PC-3 (cell line): ENCODE results near the gene HOXB13. TPM values are rescaled to one million over a fixed set of nuclear protein-coding genes. Genes with fewer than 3 reads are reported as not detected.

Experiments used
- ATAC-seq: fragments of 200-7000 bp; cut with Tn5 transposase; 2 replicates; pipeline ENCODE4 v1.9.1; 2020; ENCODE audit warnings: mild to moderate bottlenecking, moderate library complexity
- BruUV-seq: library from RNA; stranded (reverse); fragments of 400-500 nt; replicated peaks from 2 replicates; lab custom pipeline; 2021; lab: Mats Ljungman, UMichigan
- CTCF ChIA-PET: fragments of 300-600 bp; sonication (Branson Sonifier 250); formaldehyde crosslinking; loops from one replicate; lab custom pipeline; 2022; ENCODE audit warnings: antibody characterized with exemption; lab: Charles Lee
- POLR2A ChIA-PET: fragments of 300-600 bp; sonication (Branson Sonifier 250); formaldehyde crosslinking; loops from one replicate; lab custom pipeline; 2022; ENCODE audit warnings: antibody characterized with exemption; ENCODE audit not compliant: unreplicated experiment; lab: Charles Lee
- DNase-seq: peaks from one replicate; pipeline ENCODE4 v3.0.0-alpha.2; 2015
- H2AFZ ChIP-seq: fragments of 300-600 bp; sonication (generic); 2 replicates; pipeline ENCODE4 v1.6.0; 2016; ENCODE audit warnings: antibody characterized with exemption, low read length
- H3F3A ChIP-seq: fragments of 300-600 bp; sonication (generic); one replicate; pipeline ENCODE4 v1.6.0; 2017; ENCODE audit warnings: antibody characterized with exemption, low read length, control low read depth, mild to moderate bottlenecking; ENCODE audit not compliant: unreplicated experiment
- H3K27ac ChIP-seq: fragments of 300-600 bp; sonication (generic); 2 replicates; pipeline ENCODE4 v1.5.1; 2016; ENCODE audit warnings: mild to moderate bottlenecking, low read length
- H3K27me3 ChIP-seq: fragments of 300-600 bp; sonication (generic); 2 replicates; pipeline ENCODE4 v1.6.1; 2016; ENCODE audit warnings: low read length, mixed read lengths
- H3K36me3 ChIP-seq: fragments of 300-600 bp; sonication (generic); 2 replicates; pipeline ENCODE4 v1.6.1; 2016; ENCODE audit warnings: low read depth, mixed run types, low read length, mixed read lengths
- H3K4me1 ChIP-seq: fragments of 300-600 bp; sonication (generic); 2 replicates; pipeline ENCODE4 v1.5.1; 2016; ENCODE audit warnings: low read length; ENCODE audit not compliant: insufficient read depth
- H3K4me2 ChIP-seq: fragments of 300-600 bp; sonication (generic); 2 replicates; pipeline ENCODE4 v1.6.0; 2016; ENCODE audit warnings: low read length
- H3K4me3 ChIP-seq: fragments of 300-600 bp; sonication (generic); 2 replicates; pipeline ENCODE4 v1.5.1; 2016; ENCODE audit warnings: mild to moderate bottlenecking, low read length, mixed read lengths
- H3K79me2 ChIP-seq: fragments of 300-600 bp; sonication (generic); 2 replicates; pipeline ENCODE4 v1.6.1; 2017; ENCODE audit warnings: low read length, mixed read lengths
- H3K9ac ChIP-seq: fragments of 300-600 bp; sonication (generic); 2 replicates; pipeline ENCODE4 v1.6.0; 2016; ENCODE audit warnings: mild to moderate bottlenecking, low read length
- H3K9me2 ChIP-seq: fragments of 300-600 bp; sonication (generic); replicated peaks from 2 replicates; pipeline ENCODE4 v1.6.1; 2016; ENCODE audit warnings: mixed run types, low read length, mixed read lengths
- H3K9me3 ChIP-seq: fragments of 300-600 bp; sonication (generic); 2 replicates; pipeline ENCODE4 v1.6.1; 2016; ENCODE audit warnings: low read length, mixed read lengths
- H4K20me1 ChIP-seq: fragments of 300-600 bp; sonication (generic); 2 replicates; pipeline ENCODE4 v1.6.1; 2016; ENCODE audit warnings: low read length, mixed read lengths
- CTCF ChIP-seq: fragments of 300-600 bp; sonication (generic); conservative IDR thresholded peaks from 2 replicates; pipeline ENCODE4 v1.5.1; 2017; ENCODE audit warnings: antibody characterized with exemption, low read depth, mild to moderate bottlenecking, low read length
- EZH2 ChIP-seq: fragments of 300-600 bp; sonication (generic); IDR thresholded peaks from one replicate; pipeline ENCODE4 v1.6.1; 2017; ENCODE audit warnings: antibody characterized with exemption, mild to moderate bottlenecking, low read length; ENCODE audit not compliant: unreplicated experiment
- EZH2phosphoT487 ChIP-seq: fragments of 300-600 bp; sonication (generic); IDR thresholded peaks from 2 replicates; pipeline ENCODE4 v1.6.1; 2018; ENCODE audit warnings: mild to moderate bottlenecking, antibody characterized with exemption, low read length, borderline replicate concordance
- intact Hi-C: fragments of 100-400 bp; cut with micrococcal nuclease; formaldehyde crosslinking; loops from 2 replicates; pipeline ENCODE4 v1.9.0; 2023
- total RNA-seq: library from RNA; depleted of rRNA; stranded (reverse); fragments of >200 nt; gene quantifications from 2 replicates; pipeline ENCODE4 v1.2.3, GENCODE V29; 2014

The HOXB13 gene
- total RNA-seq, 1 experiment from 2014 or later, result 80.8 TPM

DNA sequence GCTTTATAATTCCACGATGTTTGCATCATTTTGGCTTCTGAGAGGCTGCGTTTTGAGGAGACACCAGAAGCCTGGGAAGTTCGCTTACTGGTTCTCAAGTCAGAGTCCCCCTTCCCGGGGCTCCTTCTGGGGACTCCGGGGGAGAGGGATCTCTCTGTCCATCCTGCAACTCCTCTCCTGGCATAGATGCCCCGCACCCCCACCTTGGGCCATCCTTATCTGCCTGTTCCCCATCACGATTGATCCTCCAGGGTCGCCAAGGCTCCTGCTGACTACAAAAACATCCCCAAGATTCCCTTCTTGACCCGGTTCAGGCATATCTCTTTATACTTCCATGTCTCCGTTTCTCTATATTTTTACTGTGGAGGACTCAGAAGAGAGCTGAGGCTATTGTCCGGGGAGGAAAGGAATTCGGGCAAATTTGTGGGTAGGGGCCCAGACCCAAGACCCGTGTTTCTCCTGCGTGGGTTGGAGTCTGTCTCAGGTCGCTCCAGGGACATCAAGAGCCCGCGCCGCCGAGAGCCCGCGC is 18.4 kb upstream of the HOXB13 start:
- CTCF ChIA-PET, result interaction anchor here (1.2 to 1.8 kb wide), 3 partner anchors 9 to 44 kb away, joined by 3 to 10 read pairs (median 4); no protein-coding TSS in a partner anchor
- no peaks in the 10 kb centered on the region for H3K27me3 ChIP-seq
- no peaks in the 10 kb centered on the region for H3K9me3 ChIP-seq
- ATAC-seq, result peak; percentile 5
- peak overlapping the region; percentile 91 for H3K9ac ChIP-seq
- no peaks in the 10 kb centered on the region for H3F3A ChIP-seq
- TF ChIP-seq EZH2phosphoT487, result no peak
- peak overlapping the region; percentile 91 for H3K4me2 ChIP-seq
- peak overlapping the region; percentile 78 for H3K4me3 ChIP-seq
- peak overlapping the region; percentile 89 for H2AFZ ChIP-seq
- no peaks in the 10 kb centered on the region for H3K36me3 ChIP-seq
- H3K9me2 ChIP-seq, result no peaks in the 10 kb centered on the region
- H4K20me1 ChIP-seq, result no peaks in the 10 kb centered on the region
- peak; percentile 40 for DNase-seq
- intact Hi-C loops, result loop anchor here (1.0 to 2.0 kb wide), 4 partner anchors 9 to 44 kb away; no protein-coding TSS in a partner anchor
- POLR2A ChIA-PET, result interaction anchor here (0.6 to 0.7 kb wide), 2 partner anchors 9 to 19 kb away, joined by 4 to 6 read pairs; partner anchors contain the start of gene HOXB13
- peaks cover 38% of the 10 kb centered on the region for H3K79me2 ChIP-seq
- no TSS peak for BruUV-seq
- H3K27ac ChIP-seq, result peak overlapping the region; percentile 74
- peaks cover 50% of the 10 kb centered on the region for H3K4me1 ChIP-seq

- intact Hi-C loops, result loop anchor here (1.0 to 2.0 kb wide), 4 partner anchors 7 to 46 kb away; no protein-coding TSS in a partner anchor
- no peaks in the 10 kb centered on the region for H3K9me2 ChIP-seq
- H3K4me3 ChIP-seq, result peak overlapping the region; percentile 78
- peak overlapping the region; percentile 91 for H3K9ac ChIP-seq
- no peaks in the 10 kb centered on the region for H4K20me1 ChIP-seq
- no peaks in the 10 kb centered on the region for H3K36me3 ChIP-seq
- TF ChIP-seq EZH2 (no peak), EZH2phosphoT487 (no peak), CTCF (no peak)
- H3K9me3 ChIP-seq, result no peaks in the 10 kb centered on the region
- peaks cover 38% of the 10 kb centered on the region for H3K4me1 ChIP-seq
- H3K27ac ChIP-seq, result peak overlapping the region; percentile 74
- H3F3A ChIP-seq, result no peaks in the 10 kb centered on the region
- CTCF ChIA-PET, result interaction anchor here (0.6 to 1.8 kb wide), 7 partner anchors 8 to 143 kb away, joined by 3 to 10 read pairs (median 4); partner anchors contain the start of gene HOXB13
- DNase-seq (peak; percentile 74), ATAC-seq (peak; percentile 16)
- BruUV-seq, result no TSS peak
- POLR2A ChIA-PET, result interaction anchor here (0.6 to 2.0 kb wide), 3 partner anchors 10 to 17 kb away, joined by 4 to 26 read pairs (median 6); partner anchors contain the start of gene HOXB13
- peaks cover 49% of the 10 kb centered on the region for H3K79me2 ChIP-seq
- H2AFZ ChIP-seq, result peak overlapping the region; percentile 89
- peak overlapping the region; percentile 91 for H3K4me2 ChIP-seq
- no peaks in the 10 kb centered on the region for H3K27me3 ChIP-seq
Observed at GRCh38 chr17:48745381-48746275, 17.1 kb upstream of the HOXB13 start.

- POLR2A ChIA-PET, result no interaction called here
Observed at GRCh38 chr17:48740537-48740936, 12.0 kb upstream of the HOXB13 start.

More at GRCh38 chr17:48740537-48740936, 12.0 kb upstream of the HOXB13 start:
- no peak overlapping the region for H2AFZ ChIP-seq
- TF ChIP-seq EZH2phosphoT487 (no peak), EZH2 (no peak), CTCF (no peak)
- ATAC-seq (no peak), DNase-seq (no peak)
- H3K79me2 ChIP-seq, result peaks cover 60% of the 10 kb centered on the region
- no peak overlapping the region for H3K4me3 ChIP-seq
- H3K4me2 ChIP-seq, result no peak overlapping the region
- no peak overlapping the region for H3K9ac ChIP-seq
- CTCF ChIA-PET, result no interaction called here
- peaks cover 41% of the 10 kb centered on the region for H3K4me1 ChIP-seq
- no peaks in the 10 kb centered on the region for H3K36me3 ChIP-seq
- intact Hi-C loops, result no loop called here
- H3K9me3 ChIP-seq, result no peaks in the 10 kb centered on the region
- BruUV-seq, result no TSS peak
- no peaks in the 10 kb centered on the region for H3F3A ChIP-seq
- H4K20me1 ChIP-seq, result no peaks in the 10 kb centered on the region
- H3K27ac ChIP-seq, result no peak overlapping the region
- no peaks in the 10 kb centered on the region for H3K9me2 ChIP-seq
- H3K27me3 ChIP-seq, result no peaks in the 10 kb centered on the region
